Panc1 (cell line): ENCODE results near the gene NCAM1. TPM values are rescaled to one million over a fixed set of nuclear protein-coding genes. Genes with fewer than 3 reads are reported as not detected.

Experiments
- ATAC-seq: fragments of 200-7000 bp; cut with Tn5 transposase; 2 replicates; pipeline ENCODE4 v1.9.1; 2020; ENCODE audit warnings: mild to moderate bottlenecking, moderate library complexity
- BruUV-seq: library from RNA; stranded (reverse); fragments of 400-500 nt; replicated peaks from 2 replicates; lab custom pipeline; 2021; lab: Mats Ljungman, UMichigan
- CTCF ChIA-PET: fragments of 300-600 bp; sonication (Branson Sonifier 250); formaldehyde crosslinking; loops from one replicate; lab custom pipeline; 2022; ENCODE audit warnings: antibody characterized with exemption; lab: Charles Lee
- POLR2A ChIA-PET: fragments of 300-600 bp; sonication (Branson Sonifier 250); formaldehyde crosslinking; loops from one replicate; lab custom pipeline; 2022; ENCODE audit warnings: antibody characterized with exemption; lab: Charles Lee
- DNase-seq: peaks from one replicate; pipeline ENCODE4 v3.0.0-alpha.2; 2010; ENCODE audit warnings: low read depth, low spot score
- H3K27ac ChIP-seq: 2 replicates; pipeline ENCODE4 v1.5.1; 2011; ENCODE audit warnings: mild to moderate bottlenecking, low read length, inconsistent platforms
- H3K27me3 ChIP-seq: fragments of 200-500 bp; sonication (Bioruptor generic); 2 replicates; pipeline ENCODE4 v1.6.0; 2014; ENCODE audit warnings: low read length, inconsistent platforms; ENCODE audit not compliant: control insufficient read depth, insufficient read depth
- H3K36me3 ChIP-seq: fragments of 200-500 bp; sonication (Bioruptor generic); 2 replicates; pipeline ENCODE4 v1.5.1; 2014; ENCODE audit warnings: inconsistent platforms, mild to moderate bottlenecking, low read length, moderate library complexity; ENCODE audit not compliant: control insufficient read depth, insufficient read depth
- H3K4me1 ChIP-seq: 2 replicates; pipeline ENCODE4 v1.5.1; 2011; ENCODE audit warnings: inconsistent platforms, mild to moderate bottlenecking, low read length, moderate library complexity; ENCODE audit not compliant: control insufficient read depth, insufficient read depth
- H3K4me3 ChIP-seq, 2 experiments: 2 replicates each; pipeline ENCODE4 v1.5.1; 2011 to 2012; ENCODE audit warnings: low read depth in 2 of 2, low read length in 2 of 2, mild to moderate bottlenecking in 2 of 2, inconsistent platforms in 1 of 2, moderate library complexity in 1 of 2
- H3K9me3 ChIP-seq: fragments of 200-500 bp; sonication (Bioruptor generic); 2 replicates; pipeline ENCODE4 v1.5.1; 2014; ENCODE audit warnings: low read depth, mild to moderate bottlenecking, inconsistent platforms, low read length, moderate library complexity; ENCODE audit not compliant: control insufficient read depth, insufficient read depth
- POLR2AphosphoS5 ChIP-seq: IDR thresholded peaks from 2 replicates; pipeline ENCODE4 v1.6.1; 2012; ENCODE audit warnings: mild to moderate bottlenecking, low read depth, low read length, moderate library complexity
- REST ChIP-seq, 2 experiments: IDR thresholded peaks; 2 replicates each; pipeline ENCODE4 v1.6.1; 2011 to 2012; ENCODE audit warnings: low read depth in 2 of 2, control low read depth in 1 of 2, low read length in 1 of 2, mild to moderate bottlenecking in 1 of 2, moderate library complexity in 1 of 2; ENCODE audit not compliant: insufficient read depth in 1 of 2
- SIN3A ChIP-seq: IDR thresholded peaks from 2 replicates; pipeline ENCODE4 v1.6.1; 2012; ENCODE audit warnings: low read depth, mild to moderate bottlenecking, low read length, moderate library complexity, borderline replicate concordance; ENCODE audit not compliant: insufficient read depth
- TCF7L2 ChIP-seq: IDR thresholded peaks from 2 replicates; pipeline ENCODE4 v1.6.1; 2011; ENCODE audit warnings: mild to moderate bottlenecking, low read depth, low read length, inconsistent platforms
- in situ Hi-C: cut with HindIII; loops from 2 replicates; pipeline ENCODE4 v1.10.0; 2016; ENCODE audit warnings: low sequenced_read_pairs, low pct_unique_long_range_greater_than_20kb
- intact Hi-C: fragments of 100-400 bp; cut with micrococcal nuclease; formaldehyde crosslinking; loops from one replicate; pipeline ENCODE4 v1.10.0; 2022; ENCODE audit not compliant: unreplicated experiment
- total RNA-seq: library from RNA; stranded (reverse); gene quantifications from one replicate; pipeline ENCODE4 v1.2.1, GENCODE V29; 2021; ENCODE audit not compliant: unreplicated experiment
- TF ChIP-seq, protein P1 (sequence below): fragments of 450-650 bp; IDR thresholded peaks from 2 replicates; pipeline ENCODE4 v1.5.1; 2017; ENCODE audit warnings: mild to moderate bottlenecking

NCAM1 gene
- total RNA-seq, 1 experiment from 2014 or later: 0.18 TPM

DNA sequence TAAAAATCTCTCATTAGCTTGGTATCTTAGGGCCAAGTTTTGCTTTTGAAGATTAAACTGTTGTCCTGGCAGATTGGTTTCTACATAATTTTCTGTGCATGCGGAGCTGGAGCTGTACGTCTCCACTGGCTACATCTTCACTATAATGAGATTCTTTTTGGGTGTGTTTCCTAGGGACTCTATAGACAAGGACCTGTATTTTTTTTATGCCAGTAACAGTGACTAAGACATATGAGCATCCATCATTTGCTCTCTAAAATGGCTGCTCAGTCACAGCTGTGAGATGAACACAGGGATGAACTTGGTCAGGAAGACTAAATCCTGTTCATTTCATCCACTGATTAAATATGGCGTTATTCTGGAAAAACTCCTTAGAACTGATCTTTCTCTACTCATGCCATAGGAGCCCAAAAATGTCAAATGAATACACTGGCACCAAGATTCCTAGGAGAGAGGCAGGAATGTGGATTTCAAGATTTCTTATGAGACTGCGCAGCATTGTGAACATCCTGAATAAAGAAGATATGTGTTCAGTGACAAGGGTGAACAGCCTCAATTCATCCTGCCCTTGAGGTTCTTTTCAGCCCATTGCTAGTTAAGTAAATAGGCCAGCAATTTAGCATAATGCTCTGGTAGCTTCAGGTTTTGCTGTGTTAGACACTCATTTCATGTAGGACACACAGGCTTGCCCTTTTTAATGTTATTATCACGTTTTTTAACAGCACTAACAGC is 168.2 kb downstream of the NCAM1 start:
- Histone ChIP-seq H3K4me3 (no peak overlapping the region), H3K4me1 (no peaks in the 10 kb centered on the region), H3K36me3 (no peaks in the 10 kb centered on the region), H3K27ac (no peak overlapping the region), H3K27me3 (no peaks in the 10 kb centered on the region), H3K9me3 (no peaks in the 10 kb centered on the region)
- POLR2A ChIA-PET: no interaction called here
- in situ Hi-C loops (no loop called here), intact Hi-C loops (no loop called here)
- DNase-seq: no peak
- BruUV-seq: no TSS peak
- CTCF ChIA-PET: no interaction called here
- no peak for ATAC-seq
- no peak for TF ChIP-seq POLR2AphosphoS5
- no peak for TF ChIP-seq TCF7L2
- TF ChIP-seq SIN3A: no peak
- TF ChIP-seq, protein P1, sequence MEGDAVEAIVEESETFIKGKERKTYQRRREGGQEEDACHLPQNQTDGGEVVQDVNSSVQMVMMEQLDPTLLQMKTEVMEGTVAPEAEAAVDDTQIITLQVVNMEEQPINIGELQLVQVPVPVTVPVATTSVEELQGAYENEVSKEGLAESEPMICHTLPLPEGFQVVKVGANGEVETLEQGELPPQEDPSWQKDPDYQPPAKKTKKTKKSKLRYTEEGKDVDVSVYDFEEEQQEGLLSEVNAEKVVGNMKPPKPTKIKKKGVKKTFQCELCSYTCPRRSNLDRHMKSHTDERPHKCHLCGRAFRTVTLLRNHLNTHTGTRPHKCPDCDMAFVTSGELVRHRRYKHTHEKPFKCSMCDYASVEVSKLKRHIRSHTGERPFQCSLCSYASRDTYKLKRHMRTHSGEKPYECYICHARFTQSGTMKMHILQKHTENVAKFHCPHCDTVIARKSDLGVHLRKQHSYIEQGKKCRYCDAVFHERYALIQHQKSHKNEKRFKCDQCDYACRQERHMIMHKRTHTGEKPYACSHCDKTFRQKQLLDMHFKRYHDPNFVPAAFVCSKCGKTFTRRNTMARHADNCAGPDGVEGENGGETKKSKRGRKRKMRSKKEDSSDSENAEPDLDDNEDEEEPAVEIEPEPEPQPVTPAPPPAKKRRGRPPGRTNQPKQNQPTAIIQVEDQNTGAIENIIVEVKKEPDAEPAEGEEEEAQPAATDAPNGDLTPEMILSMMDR: no peak
- TF ChIP-seq REST (IDR thresholded peaks at IDR 0.05; ENCODE audit: insufficient read depth in 1 of 2, low read depth in 2 of 2, low read length in 1 of 2): no peak

- intact Hi-C loops (no loop called here), in situ Hi-C loops (no loop called here)
- DNase-seq: no peak
- no peaks in the 10 kb centered on the region for H3K9me3 ChIP-seq
- ATAC-seq: no peak
- 0 out of 2 replicates have a peak, but pooled peaks cover 2% of the 10 kb centered on the region for H3K36me3 ChIP-seq
- H3K4me1 ChIP-seq: no peaks in the 10 kb centered on the region
- no peak overlapping the region for H3K27ac ChIP-seq
- ChIA-PET POLR2A (no interaction called here), CTCF (no interaction called here)
- H3K4me3 ChIP-seq: no peak overlapping the region
- H3K27me3 ChIP-seq: peaks cover 7% of the 10 kb centered on the region; the same call in 1 of the 2 replicates
- BruUV-seq: no TSS peak
- no peak for TF ChIP-seq SIN3A
- TF ChIP-seq, protein P1: no peak
- TF ChIP-seq REST (IDR thresholded peaks at IDR 0.05; ENCODE audit: insufficient read depth in 1 of 2, low read depth in 2 of 2, low read length in 1 of 2): no peak
- no peak for TF ChIP-seq TCF7L2
- no peak for TF ChIP-seq POLR2AphosphoS5
Observed at GRCh38 chr11:113131036-113131775, 170.0 kb downstream of the NCAM1 start.
